HepG2 (cell line): ENCODE data around the gene AUP1. TPM values are rescaled to one million over a fixed set of nuclear protein-coding genes. Genes with fewer than 3 reads are reported as not detected.

ENCODE experiments used
- AKNA ChIP-seq: sonication (generic); formaldehyde crosslinking; IDR thresholded peaks from 2 replicates; pipeline ENCODE4 v1.4.0; 2020; ENCODE audit warnings: missing genetic modification reagents, borderline replicate concordance
- ARNTL ChIP-seq: sonication (generic); formaldehyde crosslinking; IDR thresholded peaks from 2 replicates; pipeline ENCODE4 v1.4.0; 2020; ENCODE audit warnings: mild to moderate bottlenecking, missing genetic modification reagents
- CCDC6 ChIP-seq: sonication (generic); formaldehyde crosslinking; IDR thresholded peaks from 2 replicates; pipeline ENCODE4 v1.8.1; 2022; ENCODE audit warnings: mild to moderate bottlenecking, missing genetic modification reagents, moderate library complexity
- ETV5 ChIP-seq: IDR thresholded peaks from 2 replicates; pipeline ENCODE4 v1.6.1; 2018; ENCODE audit warnings: missing biosample characterization, missing genetic modification reagents, inconsistent platforms, borderline replicate concordance
- GATAD1 ChIP-seq: IDR thresholded peaks from 2 replicates; pipeline ENCODE4 v1.6.1; 2016; ENCODE audit warnings: missing genetic modification reagents, missing compliant biosample characterization
- KLF12 ChIP-seq: sonication (generic); formaldehyde crosslinking; IDR thresholded peaks from 2 replicates; pipeline ENCODE4 v1.4.0; 2020; ENCODE audit warnings: missing genetic modification reagents, borderline replicate concordance
- MAX ChIP-seq: IDR thresholded peaks from 2 replicates; pipeline ENCODE4 v1.6.1; 2012; ENCODE audit warnings: inconsistent platforms
- MEIS1 ChIP-seq: sonication (generic); formaldehyde crosslinking; IDR thresholded peaks from 2 replicates; pipeline ENCODE4 v1.9.0; 2021; ENCODE audit warnings: mild to moderate bottlenecking, missing genetic modification reagents, moderate library complexity, borderline replicate concordance
- MXI1 ChIP-seq: IDR thresholded peaks from 3 replicates; pipeline ENCODE4 v1.6.1; 2012; ENCODE audit warnings: low read depth, low read length, inconsistent platforms, borderline replicate concordance
- MYC ChIP-seq: sonication (generic); formaldehyde crosslinking; IDR thresholded peaks from 2 replicates; pipeline ENCODE4 v1.9.0; 2021; ENCODE audit warnings: missing genetic modification reagents, borderline replicate concordance
- NCOA5 ChIP-seq: sonication (generic); formaldehyde crosslinking; IDR thresholded peaks from 2 replicates; pipeline ENCODE4 v1.4.0; 2020; ENCODE audit warnings: missing genetic modification reagents
- NFE2L1 ChIP-seq: sonication (generic); formaldehyde crosslinking; IDR thresholded peaks from 2 replicates; pipeline ENCODE4 v1.4.0; 2020; ENCODE audit warnings: missing genetic modification reagents, mild to moderate bottlenecking, borderline replicate concordance
- PCBP1 ChIP-seq: fragments of 200-400 bp; formaldehyde crosslinking; IDR thresholded peaks from 2 replicates; pipeline ENCODE4 v1.6.1; 2017; ENCODE audit warnings: mild to moderate bottlenecking, low read depth, low read length, borderline replicate concordance
- PTBP1 ChIP-seq: fragments of 200-400 bp; formaldehyde crosslinking; IDR thresholded peaks from 2 replicates; pipeline ENCODE4 v1.6.1; 2018; ENCODE audit warnings: low read length, low read depth; ENCODE audit not compliant: poor library complexity, severe bottlenecking
- TFDP1 ChIP-seq: IDR thresholded peaks from 2 replicates; pipeline ENCODE4 v1.6.1; 2016; ENCODE audit warnings: missing compliant biosample characterization, missing genetic modification reagents, borderline replicate concordance
- XBP1 ChIP-seq: sonication (generic); formaldehyde crosslinking; IDR thresholded peaks from 2 replicates; pipeline ENCODE4 v1.5.0; 2020; ENCODE audit warnings: missing genetic modification reagents
- ZNF296 ChIP-seq: sonication (generic); formaldehyde crosslinking; conservative IDR thresholded peaks from 2 replicates; pipeline ENCODE4 v1.5.0; 2020; ENCODE audit warnings: mild to moderate bottlenecking, missing genetic modification reagents
- ZNF382 ChIP-seq: sonication (generic); formaldehyde crosslinking; IDR thresholded peaks from 2 replicates; pipeline ENCODE4 v1.5.0; 2020; ENCODE audit warnings: missing genetic modification reagents, mild to moderate bottlenecking, borderline replicate concordance
- ZNF543 ChIP-seq: sonication (generic); formaldehyde crosslinking; IDR thresholded peaks from 2 replicates; pipeline ENCODE4 v1.4.0; 2020; ENCODE audit warnings: mild to moderate bottlenecking, missing genetic modification reagents
- ZNF740 ChIP-seq: sonication (generic); formaldehyde crosslinking; IDR thresholded peaks from 2 replicates; pipeline ENCODE4 v1.4.0; 2020; ENCODE audit warnings: missing genetic modification reagents
- polyA plus RNA-seq, 8 experiments: library from polyadenylated mRNA; depleted of rRNA in 3 of 8; stranded (reverse) in 7 of 8; unstranded in 1 of 8; fragments of >200 nt; fragmentation: Illumina TruSeq in 4 of 8; extraction: Trizol in 4 of 8; gene quantifications; 2 replicates each; pipeline versions ENCODE4 v1.2.1 to v1.2.3, GENCODE V29; 2011 to 2016; ENCODE audit warnings: low read depth in 4 of 8, missing spikeins in 1 of 8, mixed read lengths in 1 of 8; ENCODE audit not compliant: insufficient read depth in 1 of 8
- total RNA-seq, 5 experiments: library from RNA; depleted of rRNA; stranded (reverse); fragments of >200 nt; fragmentation: Illumina TruSeq; extraction: Trizol; gene quantifications; 2 replicates each; pipeline ENCODE4 v1.2.3, GENCODE V29; 2016; ENCODE audit warnings: low read depth in 1 of 5

AUP1 gene
- total and polyA plus RNA-seq, 2 of the 13 experiments (the other 11 are each of a cell fraction or from before 2014, with no cell fraction given): 174 to 267 TPM

GRCh38 chr2:74503506-74504475, 25.7 kb downstream of the AUP1 start (continued):
- no peak for TF ChIP-seq ZNF296 (CRISPR knock-in tag)
- TF ChIP-seq ZNF382 (CRISPR knock-in tag): no peak
- no peak for TF ChIP-seq ZNF543
- no peak for TF ChIP-seq GATAD1 (CRISPR knock-in tag)
- no peak for TF ChIP-seq ARNTL (CRISPR knock-in tag)
- TF ChIP-seq XBP1 (CRISPR knock-in tag): no peak
- no peak for TF ChIP-seq NFE2L1 (CRISPR knock-in tag)
- no peak for TF ChIP-seq MYC
- no peak for TF ChIP-seq MEIS1
- no peak for TF ChIP-seq ETV5 (CRISPR knock-in tag)
- TF ChIP-seq TFDP1 (CRISPR knock-in tag): no peak
- TF ChIP-seq MAX: no peak
- TF ChIP-seq MXI1: no peak
- TF ChIP-seq CCDC6 (CRISPR knock-in tag): no peak
- no peak for TF ChIP-seq ZNF740
- no peak for TF ChIP-seq AKNA (CRISPR knock-in tag)
- no peak for TF ChIP-seq NCOA5 (CRISPR knock-in tag)
- 0 out of 2 replicates have a peak, but pooled peaks have one; percentile 3 for TF ChIP-seq KLF12 (CRISPR knock-in tag)
- TF ChIP-seq PCBP1: peak; percentile 58; the same call in 1 of the 2 replicates
- no peak for TF ChIP-seq PTBP1
